Adipocyte (in vitro differentiated cells): ENCODE results near the gene PDCD5.

Experiments used
- DNase-seq: peaks from one replicate; pipeline ENCODE4 v3.0.0-alpha.2; 2015; ENCODE audit warnings: low read depth
- H3K27me3 ChIP-seq: replicated peaks from 2 replicates; pipeline ENCODE4 v1.7.0; 2013; ENCODE audit warnings: mild to moderate bottlenecking, low read length, moderate library complexity; ENCODE audit not compliant: control insufficient read depth, insufficient read depth
- H3K36me3 ChIP-seq: 2 replicates; pipeline ENCODE4 v1.7.0; 2013; ENCODE audit warnings: low read length, mild to moderate bottlenecking, moderate library complexity; ENCODE audit not compliant: control insufficient read depth, insufficient read depth, severe bottlenecking
- H3K4me1 ChIP-seq: 2 replicates; pipeline ENCODE4 v1.7.0; 2013; ENCODE audit warnings: mild to moderate bottlenecking, low read length, moderate library complexity; ENCODE audit not compliant: control insufficient read depth, insufficient read depth
- H3K4me3 ChIP-seq: 2 replicates; pipeline ENCODE4 v1.7.0; 2013; ENCODE audit warnings: mild to moderate bottlenecking, low read length, moderate library complexity
- H3K9ac ChIP-seq: 2 replicates; pipeline ENCODE4 v1.7.0; 2013; ENCODE audit warnings: mild to moderate bottlenecking, low read length, moderate library complexity
- H3K9me3 ChIP-seq: 2 replicates; pipeline ENCODE4 v1.7.0; 2013; ENCODE audit warnings: mild to moderate bottlenecking, low read length, moderate library complexity; ENCODE audit not compliant: control insufficient read depth

PDCD5 gene

GRCh38 chr19:32613008-32613407 lies 32.0 kb downstream of the PDCD5 start:
- no peaks in the 10 kb centered on the region for H3K9me3 ChIP-seq
- peaks cover 61% of the 10 kb centered on the region for H3K36me3 ChIP-seq
- no peak for DNase-seq
- H3K9ac ChIP-seq: no peak overlapping the region
- no peaks in the 10 kb centered on the region for H3K27me3 ChIP-seq
- H3K4me1 ChIP-seq: no peaks in the 10 kb centered on the region
- no peak overlapping the region for H3K4me3 ChIP-seq

GRCh38 chr19:32614916-32615315 lies 33.9 kb downstream of the PDCD5 start:
- Histone ChIP-seq H3K9ac (no peak overlapping the region), H3K4me3 (no peak overlapping the region), H3K9me3 (no peaks in the 10 kb centered on the region), H3K4me1 (no peaks in the 10 kb centered on the region), H3K36me3 (peaks cover 73% of the 10 kb centered on the region), H3K27me3 (no peaks in the 10 kb centered on the region)
- no peak for DNase-seq

- Histone ChIP-seq H3K27me3 (no peaks in the 10 kb centered on the region), H3K36me3 (peaks cover 74% of the 10 kb centered on the region), H3K9ac (no peak overlapping the region), H3K9me3 (no peaks in the 10 kb centered on the region), H3K4me3 (no peak overlapping the region), H3K4me1 (no peaks in the 10 kb centered on the region)
- no peak for DNase-seq
These were observed 34.6 kb downstream of the PDCD5 start for GRCh38 chr19:32615569-32615968.

- no peak for DNase-seq
- Histone ChIP-seq H3K4me3 (no peak overlapping the region), H3K36me3 (peaks cover 72% of the 10 kb centered on the region), H3K27me3 (no peaks in the 10 kb centered on the region), H3K9ac (no peak overlapping the region), H3K4me1 (no peaks in the 10 kb centered on the region), H3K9me3 (no peaks in the 10 kb centered on the region)
These were observed 38.2 kb downstream of the PDCD5 start for GRCh38 chr19:32619051-32619685.

- peaks cover 52% of the 10 kb centered on the region for H3K36me3 ChIP-seq
- DNase-seq: no peak
- H3K9ac ChIP-seq: no peak overlapping the region
- no peaks in the 10 kb centered on the region for H3K4me1 ChIP-seq
- H3K9me3 ChIP-seq: no peaks in the 10 kb centered on the region
- H3K4me3 ChIP-seq: no peak overlapping the region
- no peaks in the 10 kb centered on the region for H3K27me3 ChIP-seq
These were observed 41.0 kb downstream of the PDCD5 start for GRCh38 chr19:32622002-32622401.

- no peak for DNase-seq
- H3K4me1 ChIP-seq: no peaks in the 10 kb centered on the region
- peaks cover 51% of the 10 kb centered on the region for H3K36me3 ChIP-seq
- H3K27me3 ChIP-seq: no peaks in the 10 kb centered on the region
- H3K4me3 ChIP-seq: no peak overlapping the region
- no peaks in the 10 kb centered on the region for H3K9me3 ChIP-seq
- H3K9ac ChIP-seq: no peak overlapping the region
These were observed 43.4 kb downstream of the PDCD5 start for GRCh38 chr19:32624410-32624809.

- Histone ChIP-seq H3K4me1 (no peaks in the 10 kb centered on the region), H3K9ac (no peak overlapping the region), H3K36me3 (peaks cover 62% of the 10 kb centered on the region), H3K9me3 (no peaks in the 10 kb centered on the region), H3K4me3 (no peak overlapping the region), H3K27me3 (no peaks in the 10 kb centered on the region)
- DNase-seq: no peak
These were observed 46.0 kb downstream of the PDCD5 start for GRCh38 chr19:32626969-32627368.

GRCh38 chr19:32627714-32628270 lies 46.8 kb downstream of the PDCD5 start:
- H3K4me3 ChIP-seq: no peak overlapping the region
- peaks cover 57% of the 10 kb centered on the region for H3K36me3 ChIP-seq
- no peaks in the 10 kb centered on the region for H3K9me3 ChIP-seq
- H3K27me3 ChIP-seq: no peaks in the 10 kb centered on the region
- no peaks in the 10 kb centered on the region for H3K4me1 ChIP-seq
- DNase-seq: no peak
- H3K9ac ChIP-seq: no peak overlapping the region

- Histone ChIP-seq H3K4me3 (no peak overlapping the region), H3K9me3 (no peaks in the 10 kb centered on the region), H3K4me1 (no peaks in the 10 kb centered on the region), H3K36me3 (peaks cover 60% of the 10 kb centered on the region), H3K9ac (no peak overlapping the region), H3K27me3 (no peaks in the 10 kb centered on the region)
- DNase-seq: no peak
These were observed 49.3 kb downstream of the PDCD5 start for GRCh38 chr19:32630338-32630737.

GRCh38 chr19:32631381-32631780 lies 50.4 kb downstream of the PDCD5 start:
- Histone ChIP-seq H3K36me3 (peaks cover 66% of the 10 kb centered on the region), H3K9ac (no peak overlapping the region), H3K4me3 (no peak overlapping the region), H3K27me3 (no peaks in the 10 kb centered on the region), H3K9me3 (no peaks in the 10 kb centered on the region), H3K4me1 (no peaks in the 10 kb centered on the region)
- no peak for DNase-seq
